Esophagus mucosa (tissue), 1 donor: ENCODE data around the gene GALNT2. TPM values are rescaled to one million over a fixed set of nuclear protein-coding genes. Genes with fewer than 3 reads are reported as not detected.

Source experiments
- ATAC-seq: fragments of 200-7000 bp; cut with Tn5 transposase; one replicate; pipeline ENCODE4 v1.9.1; 2020
- total RNA-seq: library from RNA; stranded (reverse); gene quantifications from one replicate; pipeline ENCODE4 v1.2.4, GENCODE V29; 2023
- donor health status: DM: yes; HTN: yes; CAD: no.

GALNT2 gene
- total RNA-seq, 1 donor from 2014 or later = 37.6 TPM

- no peak for ATAC-seq
Observed at GRCh38 chr1:230097370-230097769, 30.3 kb downstream of the GALNT2 start.

DNA sequence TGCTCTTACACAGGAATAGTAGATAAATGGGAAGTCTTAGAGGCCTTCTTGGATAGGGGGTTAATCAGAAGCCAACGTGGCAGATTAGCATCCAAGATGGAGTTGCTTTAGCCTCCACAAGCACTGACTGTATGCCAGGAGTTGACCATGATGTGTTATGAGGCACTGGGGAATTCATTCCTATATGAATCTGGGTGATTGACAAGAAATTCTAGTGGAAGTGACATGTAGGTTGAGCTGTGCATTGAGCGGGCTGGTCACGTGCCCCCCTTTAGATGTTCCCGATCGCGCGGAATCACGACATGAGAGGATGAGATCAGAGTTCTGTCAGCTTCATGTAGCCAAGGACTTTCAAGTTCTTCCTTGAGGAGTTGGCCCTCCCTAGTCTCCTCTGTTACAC, 31.7 kb downstream of the GALNT2 start:
- ATAC-seq = no peak

DNA sequence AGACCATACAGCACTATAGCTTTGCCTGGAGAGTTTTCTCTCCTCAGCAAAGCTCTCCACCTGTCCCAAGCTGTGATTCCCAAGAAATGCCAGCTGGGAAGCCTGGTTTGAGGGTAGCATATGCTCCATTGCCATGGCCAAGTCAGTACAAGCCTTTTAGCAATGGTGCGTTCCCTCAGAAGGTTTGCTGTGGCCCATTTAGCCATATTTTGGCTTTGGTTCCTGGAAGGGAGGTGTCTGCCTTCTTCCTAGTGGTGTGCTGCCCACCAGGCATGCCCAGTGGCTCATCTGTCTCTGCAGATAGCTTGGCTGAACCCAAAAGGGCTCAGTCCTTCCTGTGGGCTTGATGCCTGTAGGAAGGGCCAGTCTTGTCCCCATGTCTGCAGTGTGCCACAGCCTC, 32.4 kb downstream of the GALNT2 start:
- no peak for ATAC-seq

GRCh38 chr1:230100932-230101331, 33.9 kb downstream of the GALNT2 start:
- no peak for ATAC-seq

DNA sequence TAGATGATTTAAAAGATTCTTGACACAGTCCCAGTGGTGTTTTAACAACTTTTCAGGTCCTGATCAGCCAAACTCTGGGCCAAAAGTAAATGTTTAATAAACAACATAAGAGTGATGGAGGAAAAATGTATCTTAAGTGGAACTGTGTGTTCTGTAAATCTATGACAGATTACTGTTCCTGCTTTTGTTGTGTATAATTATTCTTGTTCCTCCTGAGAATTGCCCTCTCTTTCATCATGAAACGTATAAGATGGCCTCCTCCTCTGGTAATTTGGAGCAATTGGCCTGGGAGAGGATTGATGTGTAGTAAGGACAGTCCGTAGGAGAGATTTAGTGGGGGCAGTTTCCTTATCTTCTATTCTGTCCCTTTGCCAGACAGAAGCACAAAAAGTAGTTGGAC, 34.5 kb downstream of the GALNT2 start:
- no peak for ATAC-seq

DNA sequence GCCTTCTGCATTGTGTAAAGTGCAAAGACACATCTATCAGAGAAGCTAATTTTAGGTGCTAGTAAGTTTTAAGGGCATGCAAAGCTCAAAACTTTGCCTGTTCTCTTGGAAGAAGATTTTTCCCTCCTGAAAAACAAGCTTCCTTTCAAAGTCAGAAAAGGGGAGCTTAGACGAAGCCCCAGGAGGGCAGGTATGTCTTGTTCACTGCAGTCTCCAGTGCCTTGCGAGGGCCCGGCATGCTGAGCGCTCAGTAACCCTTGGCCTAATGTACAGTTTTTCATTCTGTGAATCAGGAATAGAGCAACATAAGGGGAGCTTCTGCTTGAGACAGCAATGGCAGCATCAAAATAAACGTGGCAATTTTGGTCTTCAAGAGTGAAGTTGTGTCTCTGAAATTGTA, 35.0 kb downstream of the GALNT2 start:
- no peak for ATAC-seq

GRCh38 chr1:230102472-230102871, 35.4 kb downstream of the GALNT2 start:
- no peak for ATAC-seq

DNA sequence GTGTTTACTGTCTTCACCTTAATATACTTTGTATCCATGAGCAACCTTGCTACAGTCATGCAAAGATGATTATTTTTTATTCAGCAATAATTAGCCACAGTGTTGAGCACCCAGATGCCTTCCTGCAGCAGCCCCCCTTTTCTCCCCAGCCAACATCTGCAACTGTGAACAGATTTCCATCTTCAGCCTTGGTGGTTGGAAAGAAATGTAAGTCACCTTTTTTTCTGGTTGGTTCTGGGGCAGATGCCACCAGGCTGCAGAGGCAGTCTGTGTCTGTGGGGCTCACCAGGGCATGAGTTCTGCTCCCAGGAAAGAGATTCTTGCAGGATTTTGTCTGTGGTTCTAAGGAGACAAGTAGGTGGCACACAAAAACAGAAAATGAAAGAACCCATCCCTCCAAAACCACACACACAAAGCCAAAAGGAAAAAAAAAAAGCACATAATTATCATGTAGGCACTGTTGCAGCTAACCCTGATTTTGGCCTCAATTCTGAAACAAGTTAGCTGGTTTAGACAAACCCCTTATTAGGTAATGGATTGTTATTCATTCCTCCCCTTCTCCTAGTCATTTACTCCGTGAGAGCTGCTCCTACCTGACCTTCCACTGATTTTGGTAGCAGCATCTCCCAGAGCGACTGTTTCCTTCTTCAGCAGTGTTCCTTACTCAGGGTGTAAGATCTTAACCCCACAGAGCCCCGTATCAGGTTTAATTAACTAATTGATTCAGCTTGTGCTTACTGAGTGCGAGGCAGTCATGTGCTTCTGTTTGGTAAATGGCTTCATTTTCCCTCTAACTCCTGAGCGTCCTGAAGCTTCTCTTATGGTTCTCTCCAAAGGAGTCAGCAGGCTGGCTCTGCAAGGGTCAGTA, 36.5 kb downstream of the GALNT2 start:
- ATAC-seq = no peak

DNA sequence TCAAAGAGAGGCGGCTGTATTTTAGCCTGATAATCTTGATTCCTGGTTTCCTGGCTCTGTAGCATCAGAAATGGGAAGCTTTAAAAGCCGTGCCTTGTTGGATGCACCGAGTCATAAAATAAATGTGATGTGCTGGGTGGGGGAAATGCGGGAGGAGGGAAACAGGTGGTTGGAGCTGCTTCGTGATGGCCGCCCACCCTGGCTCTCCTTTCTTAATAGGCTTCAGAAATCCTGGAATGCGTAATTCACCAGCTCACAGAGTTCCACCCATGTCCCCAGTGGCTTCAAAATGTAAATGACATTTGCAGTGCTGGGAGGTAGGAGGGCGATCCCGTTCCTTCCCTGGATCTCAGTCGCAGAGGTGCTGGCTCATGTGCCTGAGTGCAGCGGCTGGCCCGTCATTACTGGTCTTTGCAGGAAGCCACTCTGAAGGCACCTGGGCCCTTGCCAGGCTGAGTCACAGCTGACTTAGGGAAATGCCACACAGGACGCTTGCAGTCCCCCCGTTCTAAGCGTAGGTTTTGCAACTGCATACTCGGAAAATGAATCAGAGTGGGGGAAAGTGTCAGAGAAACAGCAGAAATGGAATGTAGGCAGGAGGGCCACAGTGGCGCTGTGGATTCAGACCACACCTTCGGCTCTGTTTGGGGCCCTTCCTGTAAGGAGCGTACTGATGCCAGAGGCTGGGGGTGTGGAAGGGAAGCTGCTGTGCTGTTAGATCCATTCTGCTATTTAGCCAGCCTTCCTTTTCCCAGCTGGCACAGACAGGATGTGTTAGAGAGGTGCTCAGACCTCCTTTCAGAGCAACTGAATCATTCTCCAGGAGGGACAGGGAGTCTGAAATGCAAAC, 37.6 kb downstream of the GALNT2 start:
- peak; percentile 91 for ATAC-seq

GRCh38 chr1:230105245-230105753, 38.3 kb downstream of the GALNT2 start:
- no peak for ATAC-seq

DNA sequence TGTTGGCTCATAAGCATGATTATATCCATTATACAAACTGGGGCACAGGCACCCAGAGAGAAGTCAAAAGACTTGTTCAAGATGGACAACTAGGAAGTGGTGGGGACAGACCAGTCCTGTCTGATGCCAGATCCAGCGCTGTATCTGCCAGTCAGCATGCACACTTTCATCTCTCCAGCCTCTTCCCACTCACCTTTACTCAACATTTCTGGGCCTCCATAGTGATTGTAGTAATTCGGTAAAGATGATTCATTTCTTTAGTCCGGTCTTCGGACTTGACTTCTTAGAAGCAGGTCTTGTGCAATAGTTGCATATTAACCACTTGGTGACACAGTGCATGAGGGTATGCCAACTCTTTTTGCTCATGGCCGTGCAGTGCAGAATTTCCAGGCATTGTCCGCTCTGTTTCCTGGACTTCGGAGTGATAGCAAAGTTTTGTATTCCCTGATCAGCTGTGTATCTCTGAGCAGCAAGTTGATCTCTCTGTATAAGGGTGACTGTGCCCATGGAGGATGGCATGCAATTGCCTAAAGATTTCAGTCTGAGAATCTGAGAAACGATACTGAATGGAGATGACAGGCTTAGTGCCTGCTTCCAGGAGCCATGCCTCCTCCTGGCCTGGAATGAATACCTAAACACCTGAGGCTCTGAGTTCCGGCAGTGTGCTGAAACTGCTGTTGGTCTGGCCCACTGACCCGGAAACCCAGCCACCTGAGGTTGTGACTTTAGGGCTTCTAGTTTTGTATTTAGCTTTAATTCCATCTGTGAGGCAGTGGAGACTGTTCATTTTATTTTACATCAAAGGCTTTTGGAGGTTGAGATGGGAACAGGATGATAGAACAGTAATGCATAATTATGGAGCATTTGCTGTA, 39.0 kb downstream of the GALNT2 start:
- ATAC-seq = peak; percentile 54

DNA sequence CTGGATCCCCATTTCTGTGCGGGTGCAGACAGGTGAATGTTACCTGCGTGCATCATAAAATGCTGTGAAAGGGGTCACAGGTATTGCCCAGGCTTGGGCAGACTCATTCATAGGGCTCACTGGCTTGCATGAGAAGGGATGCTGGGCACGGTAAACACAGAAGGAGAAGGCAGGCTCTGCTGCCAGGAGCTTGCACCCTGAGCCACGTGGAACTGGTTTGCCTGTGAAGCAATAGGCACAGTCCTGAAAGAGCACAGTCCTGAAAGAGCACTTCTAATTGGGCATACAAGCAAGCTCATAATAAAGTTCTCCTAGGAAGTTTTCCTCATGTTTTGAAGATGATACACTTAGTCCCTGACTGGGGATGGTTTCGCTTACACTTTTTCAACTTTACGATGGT, 40.9 kb downstream of the GALNT2 start:
- no peak for ATAC-seq

- no peak for ATAC-seq
Observed at GRCh38 chr1:230108580-230108979, 41.5 kb downstream of the GALNT2 start.

- ATAC-seq = no peak
Observed at GRCh38 chr1:230109066-230109465, 42.0 kb downstream of the GALNT2 start.

DNA sequence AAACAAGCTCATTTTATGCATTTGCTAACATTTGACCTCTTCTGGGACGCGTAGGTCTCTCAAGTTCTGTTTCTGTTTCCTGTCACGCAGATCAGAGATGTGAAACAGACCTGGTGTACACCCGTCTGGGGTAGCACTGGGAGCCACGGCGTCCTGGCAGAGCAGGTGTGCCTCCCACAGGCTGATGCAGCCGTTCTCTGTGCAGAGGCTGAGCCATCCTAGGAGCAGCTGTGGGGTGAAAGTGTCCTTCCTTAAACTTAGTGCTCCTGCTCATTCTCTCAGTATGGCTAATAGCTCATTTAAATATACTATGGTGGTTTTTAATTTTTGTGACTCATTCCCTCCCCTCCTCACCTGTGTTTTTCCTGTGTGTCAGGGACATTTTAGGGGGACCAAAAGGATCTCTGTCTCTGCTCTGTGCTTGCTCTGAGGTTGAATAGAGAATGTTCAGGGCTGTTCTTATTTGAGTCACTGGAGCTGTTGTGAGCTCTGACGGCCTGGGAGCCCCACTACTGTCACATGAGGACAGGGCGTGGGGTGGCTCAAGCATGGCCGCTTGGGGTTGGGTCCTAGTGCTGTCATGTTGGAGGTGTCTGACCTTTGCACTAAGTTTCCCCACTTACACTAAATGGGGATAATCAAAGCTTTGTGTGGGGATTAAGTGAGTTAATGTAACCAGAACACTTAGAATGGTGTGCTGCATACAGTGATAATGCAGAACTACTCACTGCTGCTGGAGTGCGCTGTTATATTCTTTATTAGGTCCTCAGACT, 43.0 kb downstream of the GALNT2 start:
- peak; percentile 63 for ATAC-seq

DNA sequence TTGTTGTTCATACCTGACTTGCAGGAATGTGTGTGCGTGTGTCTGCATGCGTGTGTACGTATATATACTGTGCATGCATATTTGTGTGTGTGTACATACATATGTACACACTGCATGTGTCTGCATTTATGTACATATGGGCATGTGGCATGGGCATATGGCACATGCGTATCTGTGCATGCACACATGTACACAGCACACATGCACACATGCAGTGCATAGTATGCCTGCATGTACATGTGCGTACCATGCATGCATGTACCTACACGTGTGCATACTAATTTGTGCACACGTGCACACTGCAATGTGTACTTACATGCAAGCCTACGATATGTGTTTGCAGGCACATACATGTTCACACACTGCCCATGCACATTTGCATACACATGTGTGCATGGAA, 43.9 kb downstream of the GALNT2 start:
- no peak for ATAC-seq

DNA sequence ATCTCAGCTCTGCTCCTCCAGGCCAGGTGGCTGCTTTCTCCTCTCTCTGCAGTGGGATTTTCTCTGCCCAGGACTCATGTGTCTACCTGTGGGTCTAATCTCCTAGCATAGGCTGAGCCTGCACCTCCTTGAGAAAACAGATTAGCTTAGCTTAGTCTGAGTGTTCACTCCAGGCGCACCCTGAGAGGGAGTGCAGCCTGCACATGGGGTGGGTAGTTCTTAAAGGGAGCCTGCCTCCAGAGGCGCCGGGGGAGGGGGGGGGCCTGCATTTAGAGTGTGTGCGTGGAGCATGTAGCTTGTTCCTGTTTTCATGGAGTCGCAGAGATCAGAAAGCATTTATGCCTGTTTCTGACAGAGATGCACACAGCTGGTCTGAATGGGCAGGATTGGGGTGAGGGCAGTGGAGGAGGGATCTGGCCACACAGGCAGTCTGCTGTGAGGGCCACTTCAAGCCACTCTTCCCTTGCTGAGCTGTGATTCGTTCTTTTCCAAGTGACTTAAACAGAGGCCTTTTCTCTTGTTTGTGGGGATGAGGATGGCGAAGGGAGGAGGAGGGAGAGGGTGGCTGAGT, 45.2 kb downstream of the GALNT2 start:
- ATAC-seq = peak; percentile 65

DNA sequence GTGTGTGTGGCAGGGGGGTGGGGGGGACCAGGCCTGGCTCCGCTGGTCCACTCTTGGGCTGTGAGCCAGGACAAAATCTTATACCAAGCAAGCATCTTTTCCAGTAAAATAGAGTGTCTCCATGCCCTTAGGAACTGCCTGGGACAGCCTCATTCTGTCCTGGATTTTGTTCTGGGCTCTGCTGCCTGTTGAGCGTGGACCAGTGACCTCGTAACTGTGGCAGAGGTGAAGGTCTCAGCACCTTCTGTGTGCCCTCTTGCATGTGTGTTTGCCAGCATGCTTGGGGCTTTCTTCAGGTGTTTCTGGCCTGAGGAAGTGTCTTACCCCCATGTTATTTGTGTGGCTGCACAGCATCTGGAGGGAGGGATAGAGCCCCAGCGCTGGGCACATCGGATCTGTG, 45.7 kb downstream of the GALNT2 start:
- ATAC-seq = no peak

GRCh38 chr1:230113235-230113592, 46.2 kb downstream of the GALNT2 start:
- no peak for ATAC-seq

DNA sequence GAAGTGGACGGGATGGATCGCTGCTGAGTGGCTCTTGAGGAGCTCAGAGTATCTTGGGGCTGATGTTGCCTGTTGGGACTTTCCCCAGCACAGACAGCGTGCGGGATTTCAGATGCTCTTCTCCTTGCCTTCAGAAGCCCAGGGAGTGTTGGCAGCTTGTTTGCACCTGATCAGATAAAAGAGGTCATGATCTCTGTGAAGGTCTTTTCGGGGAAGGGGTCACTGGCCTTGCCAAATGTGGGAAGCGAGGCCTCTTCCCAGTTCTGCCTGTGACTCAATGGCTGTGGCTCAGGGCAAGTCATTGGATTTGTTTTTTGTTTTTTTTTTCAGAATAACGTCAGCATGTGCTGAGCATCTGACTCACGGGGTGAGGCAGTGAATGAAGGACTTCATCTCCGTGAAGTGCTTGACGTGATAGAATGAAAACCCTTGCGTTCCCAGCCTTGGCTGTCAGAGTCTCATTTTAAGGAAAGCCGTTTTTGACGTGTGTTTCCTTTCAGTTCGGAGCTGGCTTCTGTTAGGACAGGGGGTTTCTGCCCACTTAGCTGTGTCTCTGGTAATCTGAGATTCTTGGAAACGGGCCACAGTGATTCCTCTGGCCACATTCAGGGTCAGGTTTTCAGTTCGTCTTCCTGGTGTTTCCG, 46.7 kb downstream of the GALNT2 start:
- ATAC-seq = peak; percentile 78

DNA sequence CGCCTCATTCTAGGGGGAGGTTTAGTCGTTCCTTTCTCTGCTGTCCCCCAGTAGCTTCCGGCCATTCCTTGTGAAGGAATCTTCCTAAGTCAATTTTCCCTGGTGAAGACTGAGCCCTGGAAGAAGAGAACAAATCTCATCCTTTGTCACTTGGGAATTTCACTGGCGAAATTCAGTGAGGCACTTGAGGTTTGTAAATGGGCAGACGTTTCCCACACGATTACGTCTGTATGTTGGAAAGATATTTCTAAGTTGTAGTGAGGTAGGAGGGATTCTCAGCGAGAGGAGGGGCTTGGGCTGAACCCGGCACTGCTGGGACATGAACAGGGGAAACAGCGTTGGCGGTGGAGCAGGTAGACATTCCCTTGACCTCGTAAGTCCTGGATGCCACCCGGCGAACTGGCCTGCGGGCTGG, 47.2 kb downstream of the GALNT2 start:
- ATAC-seq = no peak
